Epithelial cell of esophagus (primary cell): Measurements from ENCODE around the gene TMEM94.

Experiments
- DNase-seq: peaks from one replicate; pipeline ENCODE4 v3.0.0; 2010; ENCODE audit warnings: low read depth
- H3K4me3 ChIP-seq: 2 replicates; pipeline ENCODE4 v1.5.1; 2011; ENCODE audit warnings: mild to moderate bottlenecking, low read length, control low read depth
- CTCF ChIP-seq: IDR thresholded peaks from 2 replicates; pipeline ENCODE4 v1.5.1; 2011; ENCODE audit warnings: low read depth, mild to moderate bottlenecking, low read length, control low read depth, inconsistent platforms; ENCODE audit not compliant: insufficient read depth; ENCODE audit errors: missing control alignments

TMEM94 gene

GRCh38 chr17:75416006-75416405 lies 40.4 kb upstream of the TMEM94 start:
- no peak for TF ChIP-seq CTCF
- no peak for DNase-seq
- H3K4me3 ChIP-seq = no peak overlapping the region

GRCh38 chr17:75417054-75417580 lies 39.3 kb upstream of the TMEM94 start:
- H3K4me3 ChIP-seq = no peak overlapping the region
- no peak for TF ChIP-seq CTCF
- DNase-seq = no peak

GRCh38 chr17:75418531-75418930 lies 37.9 kb upstream of the TMEM94 start:
- no peak overlapping the region for H3K4me3 ChIP-seq
- TF ChIP-seq CTCF = no peak
- DNase-seq = no peak

- peak; percentile 88 for DNase-seq
- TF ChIP-seq CTCF = no peak
- no peak overlapping the region for H3K4me3 ChIP-seq
Measured at GRCh38 chr17:75428543-75429469, 27.6 kb upstream of the TMEM94 start.

GRCh38 chr17:75430159-75430974 lies 26.1 kb upstream of the TMEM94 start:
- no peak for DNase-seq
- no peak overlapping the region for H3K4me3 ChIP-seq

More at GRCh38 chr17:75430159-75430974, 26.1 kb upstream of the TMEM94 start:
- TF ChIP-seq CTCF = no peak
